ENCODE measurements around the gene C1QTNF2.
"Not testable (repeated sequence)": the region's sequence is repeated elsewhere in the genome, so short reads cannot be mapped to it uniquely, and the experiment has no call there.

The C1QTNF2 gene

DNA sequence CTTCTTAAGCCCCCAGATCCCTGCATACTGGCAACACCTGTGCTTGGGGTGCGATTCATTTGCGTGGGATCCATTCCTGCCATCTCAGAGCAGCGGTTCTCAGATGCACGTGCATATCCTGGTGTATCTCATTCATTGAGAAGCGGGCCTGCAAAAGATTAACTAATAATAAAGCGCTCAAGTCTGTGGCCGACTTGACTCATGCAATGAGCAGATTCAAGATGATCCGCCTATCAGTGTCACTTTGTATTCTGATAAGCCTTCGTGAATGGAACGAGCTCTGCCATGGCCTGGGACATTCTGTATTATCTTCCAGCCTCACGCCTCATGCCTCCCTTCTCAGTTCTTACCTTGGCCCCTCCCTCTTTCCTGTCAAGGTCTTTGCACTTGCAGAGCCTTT is 22.3 kb downstream of the C1QTNF2 start:
- TF ChIP-seq, protein P1, sequence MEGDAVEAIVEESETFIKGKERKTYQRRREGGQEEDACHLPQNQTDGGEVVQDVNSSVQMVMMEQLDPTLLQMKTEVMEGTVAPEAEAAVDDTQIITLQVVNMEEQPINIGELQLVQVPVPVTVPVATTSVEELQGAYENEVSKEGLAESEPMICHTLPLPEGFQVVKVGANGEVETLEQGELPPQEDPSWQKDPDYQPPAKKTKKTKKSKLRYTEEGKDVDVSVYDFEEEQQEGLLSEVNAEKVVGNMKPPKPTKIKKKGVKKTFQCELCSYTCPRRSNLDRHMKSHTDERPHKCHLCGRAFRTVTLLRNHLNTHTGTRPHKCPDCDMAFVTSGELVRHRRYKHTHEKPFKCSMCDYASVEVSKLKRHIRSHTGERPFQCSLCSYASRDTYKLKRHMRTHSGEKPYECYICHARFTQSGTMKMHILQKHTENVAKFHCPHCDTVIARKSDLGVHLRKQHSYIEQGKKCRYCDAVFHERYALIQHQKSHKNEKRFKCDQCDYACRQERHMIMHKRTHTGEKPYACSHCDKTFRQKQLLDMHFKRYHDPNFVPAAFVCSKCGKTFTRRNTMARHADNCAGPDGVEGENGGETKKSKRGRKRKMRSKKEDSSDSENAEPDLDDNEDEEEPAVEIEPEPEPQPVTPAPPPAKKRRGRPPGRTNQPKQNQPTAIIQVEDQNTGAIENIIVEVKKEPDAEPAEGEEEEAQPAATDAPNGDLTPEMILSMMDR (IDR thresholded peaks at IDR 0.05; ENCODE audit: insufficient read depth, low read depth, low read length, missing control alignments), result no peak
- no peak overlapping the region for H3K4me3 ChIP-seq (ENCODE audit: low read length)
- no peak for DNase-seq (ENCODE audit: low read depth)

DNA sequence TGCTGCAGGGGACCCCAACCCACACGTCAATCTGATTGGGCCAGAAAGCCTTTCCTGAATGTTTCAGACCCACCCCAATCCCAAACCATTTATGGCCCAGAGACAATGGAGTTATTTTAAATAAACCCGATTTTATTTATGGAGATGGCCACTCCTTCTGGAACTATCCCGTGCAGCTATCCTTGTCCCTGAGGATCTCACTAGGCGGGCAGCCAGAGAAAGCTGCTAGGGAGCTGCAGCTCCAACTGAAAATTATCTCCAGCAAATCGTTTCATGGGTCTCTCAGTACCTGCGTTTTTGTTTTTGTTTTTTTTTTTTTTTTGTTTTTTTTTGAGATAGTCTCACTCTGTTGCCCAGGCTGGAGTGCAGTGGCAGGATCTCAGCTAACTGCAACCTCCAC is 23.0 kb downstream of the C1QTNF2 start:
- no peak for DNase-seq (ENCODE audit: low read depth)
- TF ChIP-seq, protein P1 (IDR thresholded peaks at IDR 0.05; ENCODE audit: insufficient read depth, low read depth, low read length, missing control alignments), result no peak
- H3K4me3 ChIP-seq (ENCODE audit: low read length), result no peak overlapping the region

DNA sequence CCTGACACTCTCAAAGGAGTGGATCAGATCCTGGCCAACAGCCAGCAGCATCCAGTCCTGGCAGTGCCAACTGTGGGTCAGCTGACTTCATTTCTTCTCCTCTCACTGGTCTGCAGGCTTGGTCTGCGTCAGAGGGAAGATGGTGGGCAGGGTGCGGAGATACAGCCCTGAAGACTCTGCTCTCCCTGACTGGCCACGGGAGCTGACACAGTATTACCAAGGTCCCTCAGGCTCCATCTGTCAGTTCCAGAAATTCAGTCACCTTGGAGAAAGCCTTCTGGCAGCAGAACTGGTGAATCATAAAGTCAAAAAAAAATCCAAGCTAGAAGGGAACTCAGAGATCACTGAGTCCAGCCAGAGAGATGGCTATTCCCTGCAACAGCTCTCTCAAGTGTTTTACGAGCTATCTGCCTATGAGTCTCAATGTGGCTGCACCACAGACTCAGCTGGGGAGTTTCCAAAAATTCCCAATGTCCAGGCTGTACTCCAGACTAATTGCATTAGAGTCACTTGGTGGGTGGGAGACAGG is 27.9 kb downstream of the C1QTNF2 start:
- TF ChIP-seq, protein P1 (IDR thresholded peaks at IDR 0.05; ENCODE audit: insufficient read depth, low read depth, low read length, missing control alignments), result no peak
- peak; percentile 77 for DNase-seq (ENCODE audit: low read depth)
- H3K4me3 ChIP-seq (ENCODE audit: low read length), result no peak overlapping the region

DNA sequence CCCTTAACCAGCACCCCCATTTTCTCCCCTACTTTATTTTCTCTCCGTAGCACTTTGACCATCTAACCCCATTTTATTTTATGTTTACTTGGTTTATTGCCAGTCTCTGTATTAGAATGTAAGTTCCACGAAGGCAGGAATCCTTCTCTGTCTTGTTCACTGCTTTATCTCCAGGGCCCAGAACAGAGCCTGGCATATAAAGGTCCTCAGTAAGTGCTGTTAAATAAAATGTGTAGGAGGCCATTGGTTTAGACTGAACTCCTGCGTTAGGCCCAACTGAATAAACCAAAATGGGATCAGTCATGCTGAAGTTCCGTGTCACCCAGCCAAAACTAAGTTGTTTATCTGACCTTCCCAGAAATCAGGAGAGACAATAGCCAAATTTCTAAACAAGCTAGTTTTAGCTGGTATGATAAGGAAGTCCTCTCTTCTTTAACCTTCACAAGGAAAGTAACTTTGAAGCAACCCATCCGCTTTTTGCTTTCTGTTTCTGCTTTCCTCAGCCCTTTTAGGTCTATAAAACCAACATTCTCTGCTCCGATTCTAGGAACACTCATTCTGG is 29.0 kb downstream of the C1QTNF2 start:
- no peak for DNase-seq (ENCODE audit: low read depth)
- TF ChIP-seq, protein P1 (IDR thresholded peaks at IDR 0.05; ENCODE audit: insufficient read depth, low read depth, low read length, missing control alignments), result no peak
- H3K4me3 ChIP-seq (ENCODE audit: low read length), result no peak overlapping the region

DNA sequence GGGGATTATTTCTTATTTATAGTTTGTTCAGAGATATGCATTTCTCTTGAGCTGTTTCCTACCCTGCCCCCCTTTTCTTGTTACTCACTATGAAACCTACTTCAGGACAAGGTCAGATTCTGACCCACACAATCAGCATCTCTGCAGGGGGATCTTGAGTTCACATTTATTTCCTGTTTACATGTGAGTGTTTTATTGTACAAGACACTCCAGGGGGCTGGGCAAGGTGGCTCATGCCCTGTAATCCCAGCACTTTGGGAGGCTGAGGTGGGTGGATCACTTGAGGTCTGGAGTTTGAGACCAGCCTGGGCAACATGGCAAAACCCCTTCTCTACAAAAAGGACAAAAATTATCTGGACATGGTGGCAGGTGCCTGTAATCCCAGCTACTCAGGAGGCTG is 29.9 kb downstream of the C1QTNF2 start:
- not testable (repeated sequence) for DNase-seq (ENCODE audit: low read depth); H3K4me3 ChIP-seq (ENCODE audit: low read length)

DNA sequence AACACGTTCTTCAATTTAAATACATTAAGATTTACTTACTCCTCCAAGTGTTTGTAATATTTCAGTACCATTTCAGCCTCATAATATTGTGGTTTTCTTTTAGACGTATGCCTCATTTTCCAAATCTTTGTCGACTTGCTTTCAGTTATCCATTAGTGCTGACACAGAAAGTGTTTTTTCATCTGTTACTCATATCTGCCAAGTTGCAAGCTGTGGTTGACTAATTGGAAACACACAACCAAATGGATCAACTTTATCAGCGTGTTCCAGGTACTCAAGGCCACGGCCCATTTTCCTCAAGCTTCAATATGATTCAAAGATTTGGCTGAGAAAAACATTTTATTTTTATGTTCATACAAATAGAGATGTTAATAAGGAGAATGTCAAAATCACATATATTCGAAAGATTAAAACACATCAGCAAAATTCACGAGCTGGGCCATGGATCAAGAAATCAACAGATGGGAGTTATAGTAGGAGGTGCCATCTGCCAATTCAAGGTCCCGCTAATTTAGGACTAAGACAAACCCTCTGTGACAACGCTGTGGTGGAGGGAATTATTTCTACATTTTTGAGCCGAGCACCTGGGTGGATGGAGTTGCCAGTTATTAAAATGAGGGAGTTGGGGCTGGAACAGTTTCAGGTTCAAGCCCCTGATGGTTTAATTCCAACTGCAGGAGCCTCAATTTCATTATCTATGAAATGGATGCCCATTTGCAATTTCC is 30.9 kb downstream of the C1QTNF2 start:
- no peak for DNase-seq (ENCODE audit: low read depth)
- H3K4me3 ChIP-seq (ENCODE audit: low read length), result no peak overlapping the region
- TF ChIP-seq, protein P1 (IDR thresholded peaks at IDR 0.05; ENCODE audit: insufficient read depth, low read depth, low read length, missing control alignments), result no peak

DNA sequence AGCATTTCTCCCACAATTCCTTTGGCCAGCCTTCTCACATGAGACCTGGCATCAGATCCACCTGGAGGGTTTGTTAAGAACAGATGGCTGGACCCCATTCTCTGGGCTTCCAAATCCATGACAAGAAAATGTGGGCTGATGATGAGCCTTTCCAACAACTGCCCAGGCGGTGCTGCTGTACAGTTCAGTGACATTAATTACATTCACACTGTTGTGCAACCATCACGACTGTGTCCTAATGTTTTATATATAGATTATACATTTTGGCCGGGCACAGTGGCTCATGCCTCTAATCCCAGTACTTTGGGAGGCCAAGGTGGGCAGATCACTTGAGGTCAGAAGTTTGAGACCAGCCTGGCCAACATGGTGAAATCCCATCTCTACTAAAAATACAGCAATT is 35.7 kb downstream of the C1QTNF2 start:
- DNase-seq (ENCODE audit: low read depth); H3K4me3 ChIP-seq (ENCODE audit: low read length): not testable (repeated sequence)

DNA sequence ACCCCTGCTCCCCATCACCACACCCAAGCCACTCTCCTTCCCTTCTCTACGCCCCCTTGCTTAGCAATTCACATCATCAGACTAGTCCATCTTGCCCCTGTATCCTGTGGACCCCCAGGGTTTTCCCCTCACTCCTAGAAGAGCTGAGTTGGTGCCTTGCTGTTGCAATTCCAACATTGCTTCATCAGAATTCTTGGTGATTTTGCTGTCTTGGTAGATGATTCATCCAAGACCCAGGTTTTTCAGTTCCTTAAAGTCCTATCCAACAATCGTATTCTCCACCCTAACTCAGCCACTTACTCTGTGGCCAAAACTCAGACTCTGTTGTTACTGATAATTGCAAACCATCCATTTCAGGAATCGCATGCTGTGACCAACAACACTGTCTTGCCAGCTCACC is 36.7 kb downstream of the C1QTNF2 start:
- DNase-seq (ENCODE audit: low read depth), result peak; percentile 85
- no peak overlapping the region for H3K4me3 ChIP-seq (ENCODE audit: low read length)
- TF ChIP-seq, protein P1 (IDR thresholded peaks at IDR 0.05; ENCODE audit: insufficient read depth, low read depth, low read length, missing control alignments), result no peak
